GM12878 (cell line): ENCODE results near the gene S100A11. TPM values are rescaled to one million over a fixed set of nuclear protein-coding genes. Genes with fewer than 3 reads are reported as not detected.

Source experiments
- ATAC-seq: fragments of 200-7000 bp; cut with Tn5 transposase; 3 replicates; pipeline ENCODE4 v1.9.1; 2020; ENCODE audit warnings: mild to moderate bottlenecking, moderate library complexity
- BruUV-seq: library from RNA; stranded (reverse); fragments of 400-500 nt; replicated peaks from 2 replicates; lab custom pipeline; 2021; lab: Mats Ljungman, UMichigan
- CTCF ChIA-PET: fragments of 300-600 bp; sonication (Branson Sonifier 250); formaldehyde crosslinking; extraction: SDS; loops from one replicate; lab custom pipeline; 2021; ENCODE audit warnings: inconsistent platforms; lab: Yijun Ruan, JAX
- POLR2A ChIA-PET: fragments of 350-600 bp; formaldehyde crosslinking; extraction: SDS; loops from one replicate; lab custom pipeline; 2021; ENCODE audit warnings: inconsistent platforms; lab: Charles Lee
- RAD21 ChIA-PET: fragments of 300-600 bp; sonication (Branson Sonifier 250); formaldehyde crosslinking; loops from one replicate; lab custom pipeline; 2023; ENCODE audit warnings: antibody characterized with exemption; ENCODE audit not compliant: unreplicated experiment; lab: Charles Lee
- SMC1A ChIA-PET: fragments of 300-600 bp; sonication (Branson Sonifier 250); formaldehyde crosslinking; loops from one replicate; lab custom pipeline; 2023; ENCODE audit not compliant: unreplicated experiment, uncharacterized antibody; lab: Charles Lee
- DNase-seq: peaks from one replicate; pipeline ENCODE4 v3.0.0-alpha.2; 2011; ENCODE audit warnings: low read depth, low spot score
- FAIRE-seq: peaks from 3 replicates; lab custom pipeline; 2011; peaks lifted over from hg19 to GRCh38; lab: Jason Lieb, UNC
- H2AFZ ChIP-seq: 2 replicates; pipeline ENCODE4 v1.6.0; 2011; ENCODE audit warnings: low read depth, low read length, control low read depth; ENCODE audit not compliant: control insufficient read depth
- H3K27ac ChIP-seq: 2 replicates; pipeline ENCODE4 v1.5.1; 2011; ENCODE audit warnings: control low read depth; ENCODE audit not compliant: control insufficient read depth, insufficient read depth
- H3K27me3 ChIP-seq, 2 experiments: replicated peaks in 1 of 2; 2 replicates each; pipeline versions ENCODE4 v1.6.0 to v1.6.1; 2011; ENCODE audit warnings: low read length in 1 of 2; ENCODE audit not compliant: control insufficient read depth in 2 of 2, insufficient read depth in 2 of 2
- H3K36me3 ChIP-seq, 2 experiments: 2 replicates each; pipeline ENCODE4 v1.5.1; 2011; ENCODE audit warnings: low read length in 1 of 2; ENCODE audit not compliant: control insufficient read depth in 2 of 2, insufficient read depth in 2 of 2
- H3K4me1 ChIP-seq: 2 replicates; pipeline ENCODE4 v1.6.1; 2011; ENCODE audit warnings: mild to moderate bottlenecking, low read length, moderate library complexity, mixed read lengths; ENCODE audit not compliant: control insufficient read depth, insufficient read depth
- H3K4me2 ChIP-seq: 2 replicates; pipeline ENCODE4 v1.6.0; 2011; ENCODE audit warnings: control low read depth; ENCODE audit not compliant: control insufficient read depth, insufficient read depth
- H3K4me3 ChIP-seq: fragments of 200-600 bp; sonication (generic); 2 replicates; pipeline ENCODE4 v1.5.1; 2016
- H3K79me2 ChIP-seq: 2 replicates; pipeline ENCODE4 v1.6.0; 2011; ENCODE audit warnings: low read length; ENCODE audit not compliant: control insufficient read depth, insufficient read depth
- H3K9ac ChIP-seq: 2 replicates; pipeline ENCODE4 v1.8.0; 2011; ENCODE audit warnings: low read length, control low read depth, mixed read lengths; ENCODE audit not compliant: control insufficient read depth, insufficient read depth
- H3K9me3 ChIP-seq: replicated peaks from 3 replicates; pipeline ENCODE4 v1.5.1; 2011; ENCODE audit warnings: mild to moderate bottlenecking, low read length; ENCODE audit not compliant: control insufficient read depth, insufficient read depth
- H4K20me1 ChIP-seq: 2 replicates; pipeline ENCODE4 v1.6.0; 2011; ENCODE audit not compliant: control insufficient read depth, insufficient read depth
- CHD4 ChIP-seq: fragments of 200-600 bp; sonication (generic); IDR thresholded peaks from 2 replicates; pipeline ENCODE4 v1.6.1; 2016; ENCODE audit warnings: mild to moderate bottlenecking
- IRF4 ChIP-seq: IDR thresholded peaks from 2 replicates; pipeline ENCODE4 v1.6.1; 2011; ENCODE audit warnings: low read depth, low read length
- POLR2AphosphoS2 ChIP-seq: IDR thresholded peaks from 2 replicates; pipeline ENCODE4 v1.6.1; 2011; ENCODE audit warnings: low read depth, mild to moderate bottlenecking, low read length, improper control_type of control experiment, moderate library complexity
- WGBS: methylation state at CpG from one replicate; pipeline ENCODE4 v1.1.6; 2016; ENCODE audit warnings: low lambda C conversion rate; ENCODE audit not compliant: insufficient replicate concordance, insufficient coverage; ENCODE audit errors: missing lambda C conversion rate; 5-methylcytosine and 5-hydroxymethylcytosine counted together
- in situ Hi-C: fragments of 300-500 bp; cut with MboI; formaldehyde crosslinking; loops from 9 replicates; pipeline ENCODE4 v1.14.3; 2018; ENCODE audit warnings: mixed read lengths
- intact Hi-C: fragments of 100-400 bp; cut with micrococcal nuclease; formaldehyde crosslinking; loops from one replicate; pipeline ENCODE4 v1.14.2; 2022; ENCODE audit not compliant: unreplicated experiment
- polyA plus RNA-seq, 11 experiments: library from polyadenylated mRNA; depleted of rRNA in 4 of 11; unstranded in 6 of 11; stranded (reverse) in 5 of 11; fragments of >200 nt; fragmentation: Nextera tagmentation in 4 of 11; fragmentation: Illumina TruSeq in 1 of 11; extraction: Ambion mirVana in 4 of 11; extraction: Trizol in 1 of 11; gene quantifications; 1 replicate in 1 of 11; 2 replicates in 10 of 11; pipeline versions ENCODE4 v1.2.1 to v1.2.3, GENCODE V29; 2011 to 2016; ENCODE audit warnings: inconsistent platforms in 2 of 11, missing spikeins in 2 of 11, low read depth in 1 of 11
- total RNA-seq, 4 experiments: library from RNA; depleted of rRNA in 3 of 4; stranded (reverse); fragments of >200 nt in 3 of 4; fragmentation: Illumina TruSeq in 1 of 4; extraction: Trizol in 1 of 4; gene quantifications; 2 replicates each; pipeline versions ENCODE4 v1.2.1 to v1.2.3, GENCODE V29; 2013 to 2021
- TF ChIP-seq, protein P1 (sequence below), 3 experiments: IDR thresholded peaks in 2 of 3; conservative IDR thresholded peaks in 1 of 3; 2 replicates each; pipeline ENCODE4 v1.5.1; 2011; ENCODE audit warnings: low read depth in 3 of 3, low read length in 3 of 3, mild to moderate bottlenecking in 3 of 3, control low read depth in 2 of 3, moderate library complexity in 2 of 3, inconsistent platforms in 1 of 3, mixed read lengths in 1 of 3; ENCODE audit not compliant: control insufficient read depth in 2 of 3, insufficient read depth in 1 of 3; ENCODE audit errors: extremely low read depth in 1 of 3
- TF ChIP-seq, protein P2 (sequence below): IDR thresholded peaks from 2 replicates; pipeline ENCODE4 v1.6.1; 2012; ENCODE audit warnings: low read depth, low read length, improper control_type of control experiment
- TF ChIP-seq, protein P3 (sequence below): fragments of 150-350 bp; IDR thresholded peaks from 2 replicates; pipeline ENCODE4 v1.6.1; 2016; ENCODE audit warnings: low read depth, low read length

S100A11 gene
- total and polyA plus RNA-seq, 10 of the 15 experiments (the other 5 are each of a cell fraction or from before 2014, with no cell fraction given): 9.0 to 134 (median 62.7) TPM

DNA sequence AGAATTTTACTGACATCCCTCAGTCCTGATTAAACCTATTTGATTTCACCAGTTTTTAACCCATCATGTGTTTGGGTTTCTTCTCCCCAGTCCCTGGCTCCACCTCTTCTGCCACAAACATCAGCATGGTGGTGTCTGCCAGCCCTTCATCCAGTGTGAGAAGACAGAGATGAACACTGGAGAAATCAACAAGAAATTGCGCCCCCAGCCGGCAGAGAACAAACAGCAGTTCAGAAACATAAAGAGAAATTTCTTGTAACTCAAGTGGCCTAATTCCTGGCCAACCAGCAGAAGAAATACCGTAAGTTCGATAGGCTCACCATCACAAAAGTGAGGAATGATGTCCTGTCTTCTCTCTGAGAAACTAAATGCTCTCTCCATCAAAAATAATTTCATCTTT is 18.3 kb downstream of the S100A11 start:
- FAIRE-seq (no peak), DNase-seq (no peak), ATAC-seq (no peak)
- ChIA-PET SMC1A (interaction anchor here (1.3 kb wide), 1 partner anchor 85 kb away, joined by 3 read pairs; no protein-coding TSS in a partner anchor), RAD21 (no interaction called here), POLR2A (no interaction called here), CTCF (interaction anchor here (0.6 to 2.1 kb wide), 5 partner anchors 17 to 563 kb away, joined by 3 to 6 read pairs (median 3); no protein-coding TSS in a partner anchor)
- H2AFZ ChIP-seq: no peak overlapping the region
- no peaks in the 10 kb centered on the region for H3K4me1 ChIP-seq
- H3K27ac ChIP-seq: no peak overlapping the region
- no peaks in the 10 kb centered on the region for H3K79me2 ChIP-seq
- H4K20me1 ChIP-seq: no peaks in the 10 kb centered on the region
- BruUV-seq: no TSS peak
- peaks cover 0 to 6% of the 10 kb centered on the region in 2 experiments; a peak in 3 of 4 replicates for H3K27me3 ChIP-seq
- H3K4me2 ChIP-seq: no peak overlapping the region
- WGBS: 40% methylated on average over 4 of the region's 4 CpGs
- H3K4me3 ChIP-seq: no peak overlapping the region
- in situ Hi-C loops: no loop called here
- intact Hi-C loops: no loop called here
- no peaks in the 10 kb centered on the region for H3K9me3 ChIP-seq
- no peaks in the 10 kb centered on the region for H3K36me3 ChIP-seq
- H3K9ac ChIP-seq: no peak overlapping the region
- TF ChIP-seq, protein P1, sequence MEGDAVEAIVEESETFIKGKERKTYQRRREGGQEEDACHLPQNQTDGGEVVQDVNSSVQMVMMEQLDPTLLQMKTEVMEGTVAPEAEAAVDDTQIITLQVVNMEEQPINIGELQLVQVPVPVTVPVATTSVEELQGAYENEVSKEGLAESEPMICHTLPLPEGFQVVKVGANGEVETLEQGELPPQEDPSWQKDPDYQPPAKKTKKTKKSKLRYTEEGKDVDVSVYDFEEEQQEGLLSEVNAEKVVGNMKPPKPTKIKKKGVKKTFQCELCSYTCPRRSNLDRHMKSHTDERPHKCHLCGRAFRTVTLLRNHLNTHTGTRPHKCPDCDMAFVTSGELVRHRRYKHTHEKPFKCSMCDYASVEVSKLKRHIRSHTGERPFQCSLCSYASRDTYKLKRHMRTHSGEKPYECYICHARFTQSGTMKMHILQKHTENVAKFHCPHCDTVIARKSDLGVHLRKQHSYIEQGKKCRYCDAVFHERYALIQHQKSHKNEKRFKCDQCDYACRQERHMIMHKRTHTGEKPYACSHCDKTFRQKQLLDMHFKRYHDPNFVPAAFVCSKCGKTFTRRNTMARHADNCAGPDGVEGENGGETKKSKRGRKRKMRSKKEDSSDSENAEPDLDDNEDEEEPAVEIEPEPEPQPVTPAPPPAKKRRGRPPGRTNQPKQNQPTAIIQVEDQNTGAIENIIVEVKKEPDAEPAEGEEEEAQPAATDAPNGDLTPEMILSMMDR (IDR thresholded peaks at IDR 0.05 in 2 of 3, conservative IDR thresholded peaks at IDR 0.05 in 1 of 3; ENCODE audit: control insufficient read depth in 2 of 3, extremely low read depth in 1 of 3, insufficient read depth in 1 of 3, low read depth in 3 of 3, low read length in 3 of 3): peak; percentile 12 to 33 (median 23); a peak in 2 of 6 replicates
- TF ChIP-seq POLR2AphosphoS2 (no peak), IRF4 (no peak), CHD4 (no peak)

DNA sequence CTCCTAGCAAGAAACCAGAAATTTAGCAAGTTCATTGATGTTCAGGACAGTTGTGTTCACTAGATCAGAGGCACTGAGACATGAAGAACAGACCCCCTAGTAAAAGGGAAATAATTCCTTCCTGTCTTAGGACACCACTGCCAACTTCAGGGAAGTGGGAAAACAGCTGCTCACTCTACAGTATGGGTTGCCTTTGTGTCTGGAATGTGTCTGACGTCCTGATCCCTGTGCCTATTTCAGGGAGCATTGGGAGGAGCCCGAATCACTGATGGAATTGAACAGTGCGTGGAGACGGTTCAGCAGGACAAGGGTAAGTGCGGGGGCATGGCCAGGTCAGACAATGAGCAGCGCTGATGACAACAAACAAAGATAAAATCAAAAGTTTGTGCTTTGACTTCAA is 21.0 kb downstream of the S100A11 start:
- no peaks in the 10 kb centered on the region for H3K36me3 ChIP-seq
- no peaks in the 10 kb centered on the region for H4K20me1 ChIP-seq
- no peak overlapping the region for H2AFZ ChIP-seq
- no peaks in the 10 kb centered on the region for H3K79me2 ChIP-seq
- H3K9ac ChIP-seq: no peak overlapping the region
- FAIRE-seq (no peak), ATAC-seq (no peak), DNase-seq (no peak)
- in situ Hi-C loops: no loop called here
- no peaks in the 10 kb centered on the region for H3K4me1 ChIP-seq
- H3K4me2 ChIP-seq: no peak overlapping the region
- peaks cover 0 to 3% of the 10 kb centered on the region in 2 experiments; a peak in 3 of 4 replicates for H3K27me3 ChIP-seq
- no TSS peak for BruUV-seq
- intact Hi-C loops: no loop called here
- ChIA-PET POLR2A (no interaction called here), SMC1A (interaction anchor here (1.3 kb wide), 1 partner anchor 15 kb away, joined by 3 read pairs; no protein-coding TSS in a partner anchor), RAD21 (interaction anchor here (2.5 kb wide), 1 partner anchor 14 kb away, joined by 7 read pairs; no protein-coding TSS in a partner anchor), CTCF (interaction anchor here (1.0 to 2.3 kb wide), 9 partner anchors 11 to 133 kb away, joined by 3 to 7 read pairs (median 4); partner anchors contain the start of gene S100A11)
- no peaks in the 10 kb centered on the region for H3K9me3 ChIP-seq
- H3K27ac ChIP-seq: no peak overlapping the region
- TF ChIP-seq, protein P2, sequence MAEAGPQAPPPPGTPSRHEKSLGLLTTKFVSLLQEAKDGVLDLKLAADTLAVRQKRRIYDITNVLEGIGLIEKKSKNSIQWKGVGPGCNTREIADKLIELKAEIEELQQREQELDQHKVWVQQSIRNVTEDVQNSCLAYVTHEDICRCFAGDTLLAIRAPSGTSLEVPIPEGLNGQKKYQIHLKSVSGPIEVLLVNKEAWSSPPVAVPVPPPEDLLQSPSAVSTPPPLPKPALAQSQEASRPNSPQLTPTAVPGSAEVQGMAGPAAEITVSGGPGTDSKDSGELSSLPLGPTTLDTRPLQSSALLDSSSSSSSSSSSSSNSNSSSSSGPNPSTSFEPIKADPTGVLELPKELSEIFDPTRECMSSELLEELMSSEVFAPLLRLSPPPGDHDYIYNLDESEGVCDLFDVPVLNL: no peak
- TF ChIP-seq, protein P3, sequence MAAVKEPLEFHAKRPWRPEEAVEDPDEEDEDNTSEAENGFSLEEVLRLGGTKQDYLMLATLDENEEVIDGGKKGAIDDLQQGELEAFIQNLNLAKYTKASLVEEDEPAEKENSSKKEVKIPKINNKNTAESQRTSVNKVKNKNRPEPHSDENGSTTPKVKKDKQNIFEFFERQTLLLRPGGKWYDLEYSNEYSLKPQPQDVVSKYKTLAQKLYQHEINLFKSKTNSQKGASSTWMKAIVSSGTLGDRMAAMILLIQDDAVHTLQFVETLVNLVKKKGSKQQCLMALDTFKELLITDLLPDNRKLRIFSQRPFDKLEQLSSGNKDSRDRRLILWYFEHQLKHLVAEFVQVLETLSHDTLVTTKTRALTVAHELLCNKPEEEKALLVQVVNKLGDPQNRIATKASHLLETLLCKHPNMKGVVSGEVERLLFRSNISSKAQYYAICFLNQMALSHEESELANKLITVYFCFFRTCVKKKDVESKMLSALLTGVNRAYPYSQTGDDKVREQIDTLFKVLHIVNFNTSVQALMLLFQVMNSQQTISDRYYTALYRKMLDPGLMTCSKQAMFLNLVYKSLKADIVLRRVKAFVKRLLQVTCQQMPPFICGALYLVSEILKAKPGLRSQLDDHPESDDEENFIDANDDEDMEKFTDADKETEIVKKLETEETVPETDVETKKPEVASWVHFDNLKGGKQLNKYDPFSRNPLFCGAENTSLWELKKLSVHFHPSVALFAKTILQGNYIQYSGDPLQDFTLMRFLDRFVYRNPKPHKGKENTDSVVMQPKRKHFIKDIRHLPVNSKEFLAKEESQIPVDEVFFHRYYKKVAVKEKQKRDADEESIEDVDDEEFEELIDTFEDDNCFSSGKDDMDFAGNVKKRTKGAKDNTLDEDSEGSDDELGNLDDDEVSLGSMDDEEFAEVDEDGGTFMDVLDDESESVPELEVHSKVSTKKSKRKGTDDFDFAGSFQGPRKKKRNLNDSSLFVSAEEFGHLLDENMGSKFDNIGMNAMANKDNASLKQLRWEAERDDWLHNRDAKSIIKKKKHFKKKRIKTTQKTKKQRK: no peak
- TF ChIP-seq, all 136 proteins: peak for 0
- no peak overlapping the region for H3K4me3 ChIP-seq
- WGBS: 26% methylated on average over 6 of the region's 6 CpGs
